Gastrocnemius medialis (tissue), 4 donors: Measurements from ENCODE around the gene ARID1B. TPM values are rescaled to one million over a fixed set of nuclear protein-coding genes. Genes with fewer than 3 reads are reported as not detected.

ENCODE experiments used
- ATAC-seq, 2 donors: fragments of 150-250 bp; one replicate each; pipeline ENCODE4 v1.9.1; 2016
- DNase-seq, 2 donors: peaks; one replicate each; pipeline ENCODE4 v3.0.0-alpha.2; 2019
- H3K27ac ChIP-seq, 4 donors: fragments of 200-600 bp; sonication (generic); 1 replicate in 1 of 4; 2 replicates in 3 of 4; pipeline ENCODE4 v1.5.1; 2016 to 2018; ENCODE audit warnings: mild to moderate bottlenecking in 2 of 4, moderate library complexity in 1 of 4
- H3K27me3 ChIP-seq, 3 donors: fragments of 200-600 bp; sonication (generic) in 2 of 3; 1 replicate in 1 of 3; 2 replicates in 2 of 3; pipeline versions ENCODE4 v1.5.1 to v1.6.0; 2016 to 2019; ENCODE audit warnings: mild to moderate bottlenecking in 1 of 3, moderate library complexity in 1 of 3
- H3K36me3 ChIP-seq, 2 donors: fragments of 200-600 bp; sonication (generic) in 1 of 2; one replicate each; pipeline ENCODE4 v1.5.1; 2017 to 2018
- H3K4me1 ChIP-seq, 2 donors: fragments of 200-600 bp; sonication (generic) in 1 of 2; one replicate each; pipeline ENCODE4 v1.5.1; 2016 to 2017; ENCODE audit warnings: mild to moderate bottlenecking in 2 of 2
- H3K4me3 ChIP-seq, 4 donors: fragments of 200-600 bp; sonication (generic) in 3 of 4; 1 replicate in 1 of 4; 2 replicates in 3 of 4; pipeline ENCODE4 v1.5.1; 2016 to 2019; ENCODE audit warnings: mild to moderate bottlenecking in 2 of 4
- H3K9me3 ChIP-seq, 3 donors: fragments of 200-600 bp; sonication (generic) in 2 of 3; 1 replicate in 1 of 3; 2 replicates in 2 of 3; pipeline ENCODE4 v1.5.1; 2016 to 2019
- CTCF ChIP-seq, 5 experiments: fragments of 450-650 bp in 3 of 5; fragments of 200-600 bp in 2 of 5; sonication (generic) in 2 of 5; IDR thresholded peaks in 4 of 5; conservative IDR thresholded peaks in 1 of 5; 1 replicate in 4 of 5; 2 replicates in 1 of 5; pipeline ENCODE4 v1.5.1; 2016 to 2019; ENCODE audit warnings: antibody characterized with exemption in 5 of 5, mild to moderate bottlenecking in 3 of 5, moderate library complexity in 3 of 5
- POLR2A ChIP-seq, 2 donors: fragments of 450-650 bp; IDR thresholded peaks; one replicate each; pipeline ENCODE4 v1.6.1; 2017; ENCODE audit warnings: antibody characterized with exemption in 2 of 2, mild to moderate bottlenecking in 2 of 2, moderate library complexity in 2 of 2
- in situ Hi-C, 4 donors: fragments of 200-750 bp; cut with MboI; loops; one replicate each; pipeline versions ENCODE4 v1.15.0 to v1.8.0; 2017; ENCODE audit warnings: low sequenced_read_pairs in 4 of 4
- intact Hi-C: fragments of 100-400 bp; cut with DNase I; formaldehyde crosslinking; loops from one replicate; pipeline ENCODE4 v1.15.1; 2023; ENCODE audit warnings: low total_unique reads
- total RNA-seq, 4 donors: library from RNA; depleted of rRNA; stranded (reverse); fragments of >200 nt; gene quantifications; one replicate each; pipeline versions ENCODE4 v1.1.0 to v1.2.3, GENCODE V29; 2016

ARID1B gene
- total RNA-seq, 4 donors from 2014 or later, result 54.9 to 75.3 (median 62.0) TPM

- Histone ChIP-seq H3K27me3 (no peaks in the 10 kb centered on the region), H3K27ac (no peak overlapping the region), H3K9me3 (no peaks in the 10 kb centered on the region), H3K4me3 (no peak overlapping the region), H3K36me3 (no peaks in the 10 kb centered on the region), H3K4me1 (peaks cover 28% of the 10 kb centered on the region in 2 donors)
- intact Hi-C loops (no loop called here), in situ Hi-C loops (no loop called here)
- no peak for DNase-seq
- no peak for TF ChIP-seq CTCF (IDR thresholded peaks at IDR 0.05 in 4 of 5, conservative IDR thresholded peaks at IDR 0.05 in 1 of 5)
- ATAC-seq, result no peak
Measured at GRCh38 chr6:156910011-156910334, 132.8 kb downstream of the ARID1B start.

GRCh38 chr6:156910938-156911337 is 133.8 kb downstream of the ARID1B start:
- H3K4me1 ChIP-seq, result peaks cover 28 to 29% of the 10 kb centered on the region in 2 donors
- in situ Hi-C loops, result no loop called here
- H3K4me3 ChIP-seq, result no peak overlapping the region
- intact Hi-C loops, result no loop called here
- ATAC-seq (no peak), DNase-seq (no peak)
- TF ChIP-seq POLR2A (IDR thresholded peaks at IDR 0.05) (no peak), CTCF (IDR thresholded peaks at IDR 0.05 in 4 of 5, conservative IDR thresholded peaks at IDR 0.05 in 1 of 5) (no peak)
- no peaks in the 10 kb centered on the region for H3K9me3 ChIP-seq
- H3K27ac ChIP-seq, result no peak overlapping the region
- no peaks in the 10 kb centered on the region for H3K36me3 ChIP-seq
- no peaks in the 10 kb centered on the region for H3K27me3 ChIP-seq

- H3K4me1 ChIP-seq, result peaks cover 31 to 33% of the 10 kb centered on the region in 2 donors
- TF ChIP-seq POLR2A (IDR thresholded peaks at IDR 0.05), result no peak
- no peak for TF ChIP-seq CTCF (IDR thresholded peaks at IDR 0.05 in 4 of 5, conservative IDR thresholded peaks at IDR 0.05 in 1 of 5)
- no peak for DNase-seq
- H3K9me3 ChIP-seq, result no peaks in the 10 kb centered on the region
- ATAC-seq, result no peak
- intact Hi-C loops (no loop called here), in situ Hi-C loops (no loop called here)
- H3K4me3 ChIP-seq, result no peak overlapping the region
- no peaks in the 10 kb centered on the region for H3K27me3 ChIP-seq
- no peak overlapping the region for H3K27ac ChIP-seq
- no peaks in the 10 kb centered on the region for H3K36me3 ChIP-seq
Measured at GRCh38 chr6:156911581-156911980, 134.4 kb downstream of the ARID1B start.

GRCh38 chr6:156912431-156912830 is 135.3 kb downstream of the ARID1B start:
- Histone ChIP-seq H3K4me1 (peaks cover 40% of the 10 kb centered on the region in 2 donors), H3K27me3 (no peaks in the 10 kb centered on the region), H3K4me3 (no peak overlapping the region), H3K9me3 (no peaks in the 10 kb centered on the region), H3K27ac (no peak overlapping the region), H3K36me3 (no peaks in the 10 kb centered on the region)
- no peak for ATAC-seq
- no peak for TF ChIP-seq POLR2A (IDR thresholded peaks at IDR 0.05)
- no peak for DNase-seq
- in situ Hi-C loops (no loop called here), intact Hi-C loops (no loop called here)

GRCh38 chr6:156914181-156914580 is 137.0 kb downstream of the ARID1B start:
- TF ChIP-seq POLR2A (IDR thresholded peaks at IDR 0.05) (no peak), CTCF (IDR thresholded peaks at IDR 0.05 in 4 of 5, conservative IDR thresholded peaks at IDR 0.05 in 1 of 5) (no peak)
- no peaks in the 10 kb centered on the region for H3K9me3 ChIP-seq
- no peaks in the 10 kb centered on the region for H3K27me3 ChIP-seq
- no peak overlapping the region for H3K4me3 ChIP-seq
- intact Hi-C loops, result no loop called here
- DNase-seq (no peak), ATAC-seq (no peak)
- H3K36me3 ChIP-seq, result no peaks in the 10 kb centered on the region
- H3K4me1 ChIP-seq, result peaks cover 51 to 54% of the 10 kb centered on the region in 2 donors
- H3K27ac ChIP-seq, result no peak overlapping the region
- in situ Hi-C loops, result no loop called here
